ENCODE measurements around the gene TTC34. TPM values are rescaled to one million over a fixed set of nuclear protein-coding genes. Genes with fewer than 3 reads are reported as not detected.

The TTC34 gene
- total and polyA plus RNA-seq, 2 of the 13 experiments (the other 11 are each of a cell fraction or from before 2014, with no cell fraction given) = 0.07 to 0.11 TPM

- in situ Hi-C loops (cut with HindIII; ENCODE audit: extremely low pct_ligation_motif_present, low pct_unique_long_range_greater_than_20kb) (no loop called here), intact Hi-C loops (cut with micrococcal nuclease; ENCODE audit: unreplicated experiment) (no loop called here)
- Histone ChIP-seq H3K4me3 (replicated peaks in 1 of 3; ENCODE audit: insufficient read depth in 1 of 3, low read depth in 2 of 3, low read length in 3 of 3) (no peak overlapping the region), H3K27me3 (ENCODE audit: control insufficient read depth in 1 of 2, insufficient read depth in 2 of 2, low read length in 2 of 2) (peaks cover 2 to 14% of the 10 kb centered on the region in 2 experiments; a peak in 4 of 5 replicates), H3K4me2 (ENCODE audit: low read depth, low read length) (no peak overlapping the region), H3K36me3 (replicated peaks in 1 of 2; ENCODE audit: control insufficient read depth in 1 of 2, insufficient read depth in 2 of 2, low read length in 2 of 2) (no peaks in the 10 kb centered on the region), H3K27ac (ENCODE audit: extremely low read length, insufficient read depth, low read length) (no peak overlapping the region), H3K9me3 (ENCODE audit: low read length) (peaks cover 8% of the 10 kb centered on the region; the same call in 1 of the 2 replicates), H3K4me1 (ENCODE audit: insufficient read depth, low read length) (no peaks in the 10 kb centered on the region), H2AFZ (ENCODE audit: low read length) (no peak overlapping the region), H3K9ac (ENCODE audit: insufficient read depth, low read depth, low read length) (no peak overlapping the region), H3K79me2 (ENCODE audit: insufficient read depth, low read length) (no peaks in the 10 kb centered on the region), H4K20me1 (ENCODE audit: insufficient read depth, low read length) (peaks cover 7% of the 10 kb centered on the region; the same call in 1 of the 2 replicates)
- FAIRE-seq = no peak
- TF ChIP-seq SATB2 (CRISPR knock-in tag; IDR thresholded peaks at IDR 0.05) (no peak), GATA4 (IDR thresholded peaks at IDR 0.05; ENCODE audit: borderline replicate concordance, low read depth) (no peak), EEA1 (CRISPR knock-in tag; IDR thresholded peaks at IDR 0.05; ENCODE audit: borderline replicate concordance) (no peak), ZNF660 (CRISPR knock-in tag; IDR thresholded peaks at IDR 0.05; ENCODE audit: borderline replicate concordance, low read depth) (no peak), KDM1A (CRISPR knock-in tag; IDR thresholded peaks at IDR 0.05) (no peak), FOXC1 (CRISPR knock-in tag; IDR thresholded peaks at IDR 0.05; ENCODE audit: borderline replicate concordance) (no peak), SP1 (IDR thresholded peaks at IDR 0.05) (no peak), SP1 (CRISPR knock-in tag; IDR thresholded peaks at IDR 0.05) (no peak), ARID2 (CRISPR knock-in tag; IDR thresholded peaks at IDR 0.05; ENCODE audit: borderline replicate concordance) (no peak), ZNF556 (CRISPR knock-in tag; IDR thresholded peaks at IDR 0.05; ENCODE audit: borderline replicate concordance) (no peak), ZXDC (CRISPR knock-in tag; IDR thresholded peaks at IDR 0.05) (no peak), MAX (IDR thresholded peaks at IDR 0.05) (no peak), ZNF7 (CRISPR knock-in tag; IDR thresholded peaks at IDR 0.05) (no peak), ZNF564 (CRISPR knock-in tag; IDR thresholded peaks at IDR 0.05) (no peak), ATAD3A (CRISPR knock-in tag; IDR thresholded peaks at IDR 0.05) (no peak), RELA (CRISPR knock-in tag; IDR thresholded peaks at IDR 0.05) (no peak), NCOR1 (IDR thresholded peaks at IDR 0.05; ENCODE audit: borderline replicate concordance, low read length) (no peak), ZNF589 (CRISPR knock-in tag; conservative IDR thresholded peaks at IDR 0.05) (no peak), HOXA5 (CRISPR knock-in tag; IDR thresholded peaks at IDR 0.05) (no peak), PAX8 (CRISPR knock-in tag; IDR thresholded peaks at IDR 0.05; ENCODE audit: borderline replicate concordance) (no peak), CHD4 (IDR thresholded peaks at IDR 0.05; ENCODE audit: borderline replicate concordance, low read length) (no peak)
- ChIA-PET CTCF (ENCODE audit: low intra/inter-chr PET ratio, low total read pairs) (no interaction called here), POLR2A (no interaction called here)
- no TSS peak for BruUV-seq (replicated peaks)
- DNase-seq (ENCODE audit: low spot score) = no peak
- ATAC-seq = no peak
- 0% methylated on average over 2 of the region's 5 CpGs for WGBS (ENCODE audit: low lambda C conversion rate)
Observed at GRCh38 chr1:2783069-2783434, 18.4 kb downstream of the TTC34 start.

Data from HepG2 (cell line).